Stimulated activated CD4-positive, alpha-beta T cell treated with anti-CD3 and anti-CD28 coated beads, TNF-alpha, amount 100 ng/mL, for 4 hours (primary cell): ENCODE data around the gene KIAA0040.
"Not testable (repeated sequence)": the region's sequence is repeated elsewhere in the genome, so short reads cannot be mapped to it uniquely, and the experiment has no call there.

Experiments
- DNase-seq, 3 experiments: peaks; one replicate each; pipeline ENCODE4 v3.0.0-alpha.2; 2020; ENCODE audit warnings: low read depth in 3 of 3

KIAA0040 gene

DNA sequence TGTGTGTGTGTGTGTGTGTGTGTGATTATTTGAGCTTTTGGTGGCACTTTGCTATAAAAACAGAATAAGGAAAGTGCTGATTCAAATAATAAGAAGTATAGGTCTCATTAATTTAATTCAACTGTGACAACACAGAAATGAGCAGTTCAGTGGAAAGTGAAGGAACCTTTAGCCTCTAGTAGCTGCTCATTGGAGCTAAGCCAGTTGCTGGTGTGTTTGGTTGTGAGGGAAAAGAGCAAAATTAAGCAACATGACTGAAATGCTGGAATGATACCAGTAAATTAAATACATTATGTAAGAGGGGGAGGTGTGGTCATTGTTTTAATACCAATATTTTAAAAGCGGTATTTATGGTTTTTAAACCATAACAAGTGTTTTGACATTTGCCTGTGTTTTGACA is 55.2 kb downstream of the KIAA0040 start:
- DNase-seq, result no peak

DNA sequence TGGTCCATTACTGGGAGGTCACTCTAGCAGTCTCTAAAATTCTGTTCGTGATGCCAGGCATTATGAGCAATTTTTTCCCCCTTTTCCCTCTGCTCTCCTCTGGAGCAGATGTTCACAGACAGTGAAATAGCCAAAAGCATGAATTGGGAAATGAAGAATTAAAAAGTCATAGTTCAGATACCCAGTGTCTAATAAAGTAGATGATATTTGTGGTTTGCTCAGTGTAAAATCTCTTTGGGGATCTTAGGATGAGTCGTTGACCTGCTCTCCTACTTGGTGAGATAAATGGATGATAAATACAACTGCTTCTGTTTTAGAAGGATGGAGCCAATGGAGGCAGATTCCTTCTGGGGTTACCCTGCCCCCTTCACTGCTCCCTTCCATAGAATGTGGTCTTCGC is 56.3 kb downstream of the KIAA0040 start:
- no peak for DNase-seq

DNA sequence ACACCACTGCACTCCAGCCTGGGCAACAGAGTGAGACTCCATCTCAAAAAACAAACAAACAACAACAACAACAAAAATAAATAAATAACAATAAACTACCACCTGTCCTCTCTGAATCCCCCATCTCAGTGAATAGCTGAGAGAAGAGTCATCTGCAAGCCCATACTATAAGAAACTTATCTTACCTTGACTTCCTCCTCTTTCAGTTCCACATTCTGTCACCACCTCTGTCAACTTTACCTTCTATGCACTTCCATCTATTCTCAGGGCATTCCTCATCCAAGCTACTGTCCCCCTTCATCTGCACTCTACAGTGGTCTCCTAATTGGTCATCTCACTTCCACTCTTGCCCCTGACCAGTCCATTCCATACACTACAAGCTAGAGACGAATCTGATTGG is 58.1 kb downstream of the KIAA0040 start:
- no peak for DNase-seq

DNA sequence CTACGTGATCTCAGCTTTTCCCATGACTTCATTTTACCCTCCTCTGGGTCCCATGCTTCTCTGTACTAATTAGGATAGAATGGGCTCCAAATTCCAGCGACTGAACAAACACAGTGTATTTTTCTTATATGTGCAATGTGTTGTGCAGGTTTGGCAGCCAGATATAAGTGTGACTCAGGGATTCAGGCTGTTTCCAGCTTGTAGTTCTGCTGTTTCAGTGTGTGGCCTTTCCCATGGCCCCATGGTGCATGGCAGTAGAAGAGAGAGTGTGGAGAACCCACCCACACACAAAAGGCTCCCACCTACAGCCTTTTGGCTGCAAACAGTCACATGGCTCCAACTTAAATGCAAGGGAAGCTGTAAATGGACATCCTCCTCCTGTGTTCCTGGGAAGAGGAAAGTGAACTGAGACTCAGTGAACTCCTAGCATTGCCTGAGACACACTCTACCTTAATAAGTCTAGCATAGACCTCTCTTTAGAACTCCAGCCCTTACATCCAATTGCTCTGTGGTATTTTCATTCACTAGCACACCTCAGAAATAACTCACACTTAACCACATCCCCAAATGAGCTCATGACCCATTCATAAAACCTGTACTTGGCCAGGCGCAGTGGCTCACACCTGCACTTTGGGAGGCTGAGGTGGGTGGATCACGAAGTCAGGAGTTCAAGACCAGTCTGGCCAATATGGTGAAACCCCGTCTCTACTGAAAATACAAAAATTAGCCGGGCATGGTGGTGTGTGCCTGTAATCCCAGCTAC is 58.7 kb downstream of the KIAA0040 start:
- no peak for DNase-seq

DNA sequence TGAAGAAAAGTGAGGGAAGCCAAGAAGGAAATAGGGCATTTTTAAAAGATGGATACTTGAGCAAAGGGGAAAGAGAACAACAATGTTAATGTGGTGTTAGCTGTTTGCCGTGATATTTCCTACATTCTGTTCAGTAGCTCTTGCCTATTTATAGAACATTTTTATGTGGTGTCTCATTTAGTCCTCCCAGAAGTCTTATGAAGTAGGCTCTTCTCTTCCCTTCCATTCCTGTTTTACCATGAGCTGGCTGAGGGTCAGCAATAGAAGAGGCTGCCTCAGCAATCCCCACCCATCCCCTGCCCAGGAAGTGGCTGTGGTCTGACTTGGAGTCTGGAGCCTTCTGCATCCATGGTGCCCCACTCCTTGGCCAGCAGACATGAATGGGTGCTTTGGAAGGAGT is 60.1 kb downstream of the KIAA0040 start:
- DNase-seq, result no peak

DNA sequence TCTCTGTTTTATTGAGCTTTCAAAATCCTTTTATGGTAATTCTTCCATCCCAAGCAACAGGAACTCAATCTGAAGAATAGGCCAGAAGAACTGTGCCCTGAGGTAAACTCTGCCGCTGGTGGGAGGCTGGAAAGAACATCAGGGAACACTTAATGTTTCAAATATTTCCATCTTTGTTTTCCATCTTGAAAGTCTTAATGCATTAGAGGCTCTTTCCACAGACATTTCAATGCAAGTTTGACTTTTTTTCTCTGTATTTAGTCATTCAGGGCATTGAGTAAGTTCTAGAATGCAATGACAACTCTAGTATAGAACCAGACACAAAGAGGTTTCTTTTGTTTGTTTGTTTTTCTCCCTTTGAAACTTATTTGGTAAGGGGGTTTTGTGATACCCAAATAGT is 61.5 kb downstream of the KIAA0040 start:
- DNase-seq, result no peak

DNA sequence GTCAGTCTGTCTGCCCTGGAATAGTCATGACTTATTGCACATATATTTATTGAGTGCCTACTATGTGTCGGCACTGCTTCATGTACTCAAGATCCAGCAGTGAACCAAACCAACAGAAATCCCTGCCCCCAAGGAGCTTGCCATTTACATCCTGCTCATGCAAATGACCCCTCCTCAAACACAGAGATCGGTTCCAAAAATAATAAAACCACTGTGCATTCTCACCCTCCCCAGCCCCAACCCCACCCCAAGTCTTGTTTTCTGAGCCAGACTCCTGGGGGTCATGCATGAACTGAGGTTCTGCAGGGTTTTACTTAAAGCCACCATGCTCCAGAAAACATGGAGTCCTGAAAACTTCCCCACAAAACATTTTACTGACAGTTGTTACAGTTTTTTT is 61.9 kb downstream of the KIAA0040 start:
- DNase-seq, result no peak

DNA sequence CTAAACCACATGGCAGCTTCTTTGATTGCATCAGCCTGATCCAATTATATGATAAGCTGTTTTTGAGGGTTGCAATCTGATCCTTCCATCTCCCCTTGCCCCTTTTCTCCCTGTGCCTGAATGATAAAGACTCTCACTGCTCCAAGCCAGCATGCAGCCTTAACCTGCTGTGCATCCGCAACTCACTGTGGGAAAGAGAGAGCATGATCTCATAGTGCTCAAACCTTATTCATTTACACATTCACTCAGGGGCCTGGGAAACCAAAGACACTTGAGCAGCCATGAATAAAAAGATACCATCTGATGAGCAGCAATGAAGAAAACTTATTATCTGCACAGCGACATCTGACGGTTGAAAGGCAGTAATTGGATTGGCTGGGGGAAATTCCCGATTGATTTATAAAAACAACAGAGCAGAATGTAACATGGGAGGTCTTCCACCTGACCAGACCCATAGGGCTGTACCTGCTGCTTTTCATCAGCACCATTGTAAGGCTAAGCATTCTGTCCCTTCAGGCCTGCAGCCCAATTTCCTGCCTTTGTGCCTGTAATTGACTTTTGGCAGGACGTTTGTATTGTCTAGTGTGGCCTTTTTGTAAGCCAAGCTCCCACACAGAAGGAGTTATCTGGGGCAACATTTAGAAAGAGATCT is 62.5 kb downstream of the KIAA0040 start:
- DNase-seq, result no peak

DNA sequence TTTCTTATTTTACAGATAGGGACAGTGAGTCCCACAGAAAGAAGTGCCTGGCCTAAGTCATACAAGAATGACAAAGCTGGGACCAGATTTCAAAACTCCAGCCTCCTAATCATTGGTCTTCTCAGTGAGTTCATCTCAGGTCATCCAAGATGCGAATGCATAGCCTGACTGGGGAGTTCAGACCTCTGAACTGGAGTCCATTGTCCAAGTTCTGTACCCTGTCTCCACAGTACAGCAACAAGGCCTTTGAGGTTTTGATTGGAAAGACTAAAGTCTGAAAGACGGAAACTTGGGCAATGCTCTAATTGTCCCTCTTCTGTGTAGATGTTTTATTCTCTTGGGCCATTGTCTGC is 63.0 kb downstream of the KIAA0040 start:
- no peak for DNase-seq

DNA sequence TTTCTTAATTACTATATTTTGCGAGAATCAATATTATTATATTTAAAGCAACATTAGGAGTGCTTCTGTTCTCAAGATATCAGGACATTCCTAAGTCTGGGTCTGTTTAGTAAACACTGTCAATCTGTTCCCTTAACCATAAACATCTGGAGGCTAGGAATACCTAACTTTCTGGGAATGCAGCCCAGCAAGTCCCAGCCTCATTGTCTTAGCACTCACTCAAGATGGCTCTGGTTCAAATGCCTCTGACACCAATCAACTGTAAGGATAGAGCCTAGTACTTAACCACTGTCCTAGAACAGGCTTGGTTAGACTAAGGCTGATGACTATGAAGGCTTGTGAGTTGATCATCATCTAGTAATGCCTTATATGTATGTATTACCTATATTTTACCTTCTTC is 63.4 kb downstream of the KIAA0040 start:
- DNase-seq, result no peak

DNA sequence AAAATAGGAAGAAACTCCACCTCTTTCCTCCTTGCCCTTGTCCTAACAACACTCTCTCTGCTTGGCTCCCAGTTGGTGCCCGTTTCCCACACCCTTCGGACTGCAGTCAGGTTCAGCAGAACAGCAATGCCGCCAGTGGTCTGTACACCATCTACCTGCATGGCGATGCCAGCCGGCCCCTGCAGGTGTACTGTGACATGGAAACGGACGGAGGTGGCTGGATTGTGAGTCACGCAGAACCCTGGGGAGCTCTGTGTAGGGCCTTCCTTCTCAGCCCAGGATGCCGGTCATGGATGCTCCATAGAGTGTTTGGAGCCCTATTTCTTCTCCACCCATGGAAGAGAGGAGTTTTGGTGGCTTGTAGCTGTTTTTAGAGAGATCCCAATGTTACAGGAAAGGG is 64.1 kb downstream of the KIAA0040 start:
- DNase-seq, result no peak

DNA sequence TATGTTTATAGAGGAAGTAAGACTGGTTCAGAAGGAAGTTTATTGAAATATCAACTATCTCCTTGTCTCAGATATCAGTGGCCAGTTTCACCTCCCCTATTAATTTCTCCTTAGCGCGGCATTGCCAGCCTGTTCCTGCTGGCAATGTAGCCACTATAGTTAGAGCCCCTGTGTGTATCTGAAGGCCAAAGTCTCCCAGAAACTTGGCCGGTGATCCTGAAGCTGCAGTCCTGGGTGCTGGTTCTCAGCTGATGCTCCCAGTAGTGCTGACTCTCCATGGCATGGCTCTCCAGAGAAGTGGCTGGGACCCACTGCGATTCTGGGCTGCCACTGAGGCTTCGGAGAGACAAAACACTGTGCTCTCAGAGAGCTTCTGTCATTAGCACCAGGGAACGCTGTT is 65.0 kb downstream of the KIAA0040 start:
- no peak for DNase-seq

DNA sequence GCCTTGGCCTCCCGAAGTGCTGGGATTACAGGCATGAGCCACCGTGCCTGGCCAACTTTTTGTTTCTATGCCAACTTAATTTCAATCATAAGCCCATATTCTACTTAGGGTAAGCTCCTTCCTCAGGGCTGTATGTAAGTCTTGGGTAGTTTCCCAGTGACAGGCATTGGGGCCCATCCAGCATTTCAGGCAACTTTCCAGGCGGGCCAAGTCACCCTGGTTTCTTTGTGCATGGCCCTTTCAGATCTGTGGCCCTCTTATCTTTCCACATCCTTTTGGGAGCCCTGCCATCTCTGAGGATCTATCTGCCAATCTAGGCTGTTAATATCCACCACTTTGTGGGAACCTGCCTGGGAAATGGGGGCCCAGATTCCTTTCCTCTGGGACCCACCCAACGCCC is 66.2 kb downstream of the KIAA0040 start:
- DNase-seq, result no peak

DNA sequence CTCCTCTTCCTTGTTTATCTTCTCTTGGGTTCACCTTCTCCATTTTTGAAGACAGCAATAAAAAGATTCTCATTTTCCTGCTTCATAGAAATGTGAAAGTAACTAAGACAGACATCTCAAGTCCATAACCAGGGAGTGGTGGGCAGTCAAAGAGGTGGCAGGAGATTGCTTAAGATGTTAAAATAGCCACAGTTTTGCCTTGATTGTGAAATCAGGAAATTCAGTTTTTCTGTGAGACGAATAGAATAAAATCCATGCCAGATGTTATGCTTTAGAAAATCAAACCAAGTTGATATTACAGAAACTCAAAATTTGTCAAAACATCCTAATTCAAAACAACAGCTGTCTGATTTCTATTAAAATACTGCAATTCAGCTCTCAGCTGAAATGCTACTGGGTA is 67.7 kb downstream of the KIAA0040 start:
- DNase-seq, result no peak

DNA sequence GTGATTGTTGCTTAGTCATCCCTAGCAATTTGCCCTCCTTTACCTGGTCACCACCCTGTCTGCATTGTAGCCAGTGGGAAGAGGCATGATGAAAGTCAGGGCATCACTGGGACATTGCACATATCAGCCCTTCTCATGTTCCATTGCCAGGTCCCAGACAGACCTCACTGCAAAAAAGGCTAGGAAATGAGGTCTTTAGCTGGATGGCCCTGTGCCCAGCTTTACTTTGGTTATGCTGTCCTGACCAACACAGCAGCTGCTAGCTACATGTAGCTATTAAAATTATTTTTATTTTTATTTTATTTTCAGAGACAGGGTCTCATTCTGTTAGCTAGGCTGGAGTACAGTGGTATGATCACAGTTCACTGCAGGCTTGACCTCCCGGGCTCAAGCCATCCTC is 72.1 kb downstream of the KIAA0040 start:
- no peak for DNase-seq

DNA sequence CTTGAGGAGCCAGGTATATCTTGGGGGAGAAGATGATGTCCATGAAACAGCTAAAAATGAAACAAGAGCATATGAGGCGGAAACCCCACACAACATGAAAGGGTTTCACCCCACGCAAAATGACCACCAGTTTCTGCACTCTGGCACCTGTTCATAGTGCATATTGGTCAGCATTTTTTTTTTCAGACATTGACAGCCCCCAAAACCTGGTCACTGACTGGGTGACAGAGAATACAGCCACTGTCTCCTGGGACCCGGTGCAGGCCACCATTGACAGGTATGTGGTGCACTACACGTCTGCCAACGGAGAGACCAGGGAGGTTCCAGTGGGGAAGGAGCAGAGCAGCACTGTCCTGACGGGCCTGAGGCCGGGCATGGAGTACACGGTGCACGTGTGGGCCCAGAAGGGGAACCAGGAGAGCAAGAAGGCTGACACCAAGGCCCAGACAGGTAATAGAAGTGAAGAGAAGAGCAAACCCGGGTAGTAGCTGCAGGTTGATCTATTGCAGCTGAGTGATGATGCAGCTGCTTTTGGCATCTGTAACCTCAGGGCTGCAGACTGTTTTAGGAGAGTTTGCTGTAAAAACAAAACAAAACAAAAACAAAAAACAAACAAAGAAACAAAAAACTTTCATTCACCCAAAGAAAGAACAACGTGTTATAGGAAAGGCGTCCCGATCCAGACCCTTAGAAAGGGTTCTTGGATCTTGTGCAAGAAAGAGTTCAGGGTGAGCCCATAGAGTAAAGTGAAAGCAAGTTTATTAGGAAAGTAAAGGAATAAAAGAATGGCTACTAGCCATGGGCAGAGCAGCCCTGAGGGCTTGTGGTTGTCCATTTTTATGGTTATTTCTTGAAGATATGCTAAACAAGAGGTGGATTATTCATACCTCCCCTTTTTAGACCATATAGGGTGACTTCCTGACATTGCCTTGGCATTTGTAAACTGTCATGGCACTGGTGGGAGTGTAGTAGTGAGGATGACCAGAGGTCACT is 73.9 kb downstream of the KIAA0040 start:
- no peak for DNase-seq

DNA sequence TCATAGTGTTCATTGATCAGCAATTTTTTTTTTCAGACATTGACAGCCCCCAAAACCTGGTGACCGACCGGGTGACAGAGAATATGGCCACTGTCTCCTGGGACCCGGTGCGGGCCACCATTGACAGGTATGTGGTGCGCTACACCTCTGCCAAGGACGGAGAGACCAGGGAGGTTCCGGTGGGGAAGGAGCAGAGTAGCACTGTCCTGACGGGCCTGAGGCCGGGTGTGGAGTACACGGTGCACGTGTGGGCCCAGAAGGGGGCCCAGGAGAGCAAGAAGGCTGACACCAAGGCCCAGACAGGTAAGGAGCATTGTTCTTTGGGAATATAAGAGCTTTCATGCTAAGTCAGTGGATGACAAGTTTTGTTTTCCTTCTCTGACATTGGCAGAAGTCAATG is 75.7 kb downstream of the KIAA0040 start:
- no peak for DNase-seq

DNA sequence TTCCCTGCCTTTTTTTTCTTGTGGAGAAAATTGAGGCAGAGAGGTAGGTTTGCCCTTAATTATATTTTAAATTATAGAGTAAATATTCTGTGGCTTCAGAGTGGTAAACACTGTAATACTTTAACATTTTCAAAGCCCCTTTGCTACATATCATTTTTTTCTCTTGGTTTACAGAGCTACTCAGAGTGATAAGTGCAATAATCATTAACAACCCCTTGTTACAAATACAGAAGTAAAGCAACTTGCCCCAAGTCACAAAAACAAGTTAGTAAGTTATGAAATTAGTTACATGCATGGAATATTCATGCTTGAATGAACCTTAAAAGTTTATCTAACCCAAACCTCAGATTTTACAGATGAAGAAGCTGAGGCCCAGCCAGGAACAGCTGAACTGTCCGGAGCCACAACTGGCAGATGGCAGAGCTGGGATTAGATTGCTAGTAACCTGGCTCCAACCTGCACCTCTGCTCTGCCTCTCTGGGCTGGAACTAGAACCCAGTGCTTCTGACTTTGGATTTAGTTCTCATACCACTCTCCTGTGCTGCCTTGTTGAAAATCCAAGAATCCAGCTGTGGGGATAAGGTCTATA is 76.3 kb downstream of the KIAA0040 start:
- no peak for DNase-seq

DNA sequence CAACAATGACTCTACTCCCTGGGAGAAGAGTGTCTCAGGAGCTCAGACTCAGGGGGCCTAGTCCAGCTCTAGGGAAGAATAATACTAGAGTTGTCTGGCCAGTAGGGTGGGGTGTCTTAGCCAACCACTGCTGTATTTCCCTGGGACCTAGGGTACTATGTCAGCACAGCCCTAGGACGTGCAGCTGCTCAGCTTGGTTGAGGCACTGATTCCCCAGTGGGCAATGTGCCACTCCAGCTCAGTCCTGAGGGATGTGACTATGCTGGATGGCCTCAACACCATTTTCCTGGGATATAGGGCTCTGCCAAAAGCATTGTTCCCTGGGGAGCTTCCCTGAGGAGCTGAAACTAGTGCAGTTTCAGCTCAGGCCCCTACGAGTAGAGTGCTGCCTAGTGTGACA is 77.6 kb downstream of the KIAA0040 start:
- DNase-seq, result no peak

DNA sequence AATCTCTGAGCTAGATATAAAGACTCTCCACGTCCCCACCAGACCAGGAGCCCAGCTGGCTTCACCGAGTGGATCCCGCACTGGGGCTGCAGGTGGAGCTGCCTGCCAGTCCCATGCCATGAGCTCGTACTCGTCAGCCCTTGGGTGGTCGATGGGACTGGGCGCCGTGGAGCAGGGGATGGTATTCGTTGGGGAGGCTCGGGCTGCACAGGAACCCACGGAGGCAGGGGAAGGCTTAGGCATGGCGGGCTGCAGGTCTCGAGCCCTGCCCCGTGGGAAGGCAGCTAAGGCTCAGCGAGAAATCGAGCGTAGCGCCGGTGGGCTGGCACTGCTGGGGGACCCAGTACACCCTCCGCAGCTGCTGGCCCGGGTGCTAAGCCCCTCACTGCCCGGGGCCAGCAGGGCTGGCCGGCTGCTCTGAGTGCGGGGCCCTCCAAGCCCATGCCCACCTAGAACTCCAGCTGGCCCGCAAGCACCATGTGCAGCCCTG is 84.2 kb downstream of the KIAA0040 start:
- DNase-seq, result not testable (repeated sequence)
